Endodermal cell (in vitro differentiated cells): ENCODE results near the gene IQGAP2. TPM values are rescaled to one million over a fixed set of nuclear protein-coding genes. Genes with fewer than 3 reads are reported as not detected.

Experiments
- DNase-seq: peaks from one replicate; pipeline ENCODE4 v3.0.0-alpha.2; 2017
- H3K27ac ChIP-seq: 2 replicates; pipeline ENCODE4 v1.5.1; 2013; ENCODE audit warnings: mild to moderate bottlenecking, low read depth, low read length, moderate library complexity
- H3K27me3 ChIP-seq: 2 replicates; pipeline ENCODE4 v1.6.1; 2013; ENCODE audit warnings: mild to moderate bottlenecking, low read length, moderate library complexity; ENCODE audit not compliant: insufficient read depth, control insufficient read depth, poor library complexity, severe bottlenecking
- H3K36me3 ChIP-seq: 2 replicates; pipeline ENCODE4 v1.7.0; 2013; ENCODE audit warnings: mild to moderate bottlenecking, low read length, moderate library complexity; ENCODE audit not compliant: control insufficient read depth, insufficient read depth
- H3K4me1 ChIP-seq: one replicate; pipeline ENCODE4 v1.7.0; 2013; ENCODE audit warnings: low read length; ENCODE audit not compliant: control insufficient read depth, insufficient read depth
- H3K4me3 ChIP-seq: 2 replicates; pipeline ENCODE4 v1.5.1; 2013; ENCODE audit warnings: mild to moderate bottlenecking, low read length, moderate library complexity
- H3K9ac ChIP-seq: 2 replicates; pipeline ENCODE4 v1.6.1; 2013; ENCODE audit warnings: mild to moderate bottlenecking, low read length, moderate library complexity; ENCODE audit not compliant: poor library complexity, severe bottlenecking; ENCODE audit errors: extremely low read depth
- H3K9me3 ChIP-seq: 2 replicates; pipeline ENCODE4 v1.6.1; 2013; ENCODE audit warnings: mild to moderate bottlenecking, low read length, moderate library complexity; ENCODE audit not compliant: control insufficient read depth
- H3K27ac Mint-ChIP-seq: 2 replicates; pipeline ENCODE4 v1.8.0; 2020; ENCODE audit warnings: mixed read lengths
- H3K27me3 Mint-ChIP-seq: 2 replicates; pipeline ENCODE4 v1.8.0; 2021; ENCODE audit warnings: mild to moderate bottlenecking, mixed read lengths; ENCODE audit not compliant: insufficient read depth
- H3K36me3 Mint-ChIP-seq: 2 replicates; pipeline ENCODE4 v1.8.0; 2020; ENCODE audit warnings: low read depth, mixed read lengths
- H3K4me1 Mint-ChIP-seq: 2 replicates; pipeline ENCODE4 v1.8.0; 2020; ENCODE audit warnings: mixed read lengths
- H3K4me3 Mint-ChIP-seq: 2 replicates; pipeline ENCODE4 v1.8.0; 2020; ENCODE audit warnings: mild to moderate bottlenecking, moderate library complexity, mixed read lengths
- H3K9me3 Mint-ChIP-seq: 2 replicates; pipeline ENCODE4 v1.8.0; 2020; ENCODE audit warnings: mild to moderate bottlenecking, mixed read lengths
- CTCF ChIP-seq: fragments of 200-600 bp; sonication (generic); conservative IDR thresholded peaks from 2 replicates; pipeline ENCODE4 v1.5.0; 2021; ENCODE audit warnings: antibody characterized with exemption, mild to moderate bottlenecking
- WGBS, 2 experiments: methylation state at CpG; one replicate each; pipeline versions ENCODE4 v1.1.5 to v1.1.7; 2013; ENCODE audit warnings: missing lambda C conversion rate in 2 of 2, mixed read lengths in 1 of 2; ENCODE audit not compliant: insufficient coverage in 1 of 2, insufficient read length in 1 of 2; 5-methylcytosine and 5-hydroxymethylcytosine counted together
- total RNA-seq, 2 donors: library from RNA; stranded (reverse); fragmentation: NEBNext Ultra II Directional in 1 of 2; extraction: Animal tissue kit (Norgen Biotek cat#: 25700) in 1 of 2; gene quantifications; 2 replicates in 1 of 2; 3 replicates in 1 of 2; pipeline ENCODE4 v1.2.1, GENCODE V29; 2021

IQGAP2 gene
- total RNA-seq, 2 donors from 2014 or later = 8.3 to 19.4 TPM

GRCh38 chr5:76622973-76623596 is 220.0 kb downstream of the IQGAP2 start, which contains the start of gene F2RL2:
Gene F2RL2, minus strand, starts transcription at chr5:76623403. Its CDS starts 173 bp downstream, at chr5:76623230.
- no peaks in the 10 kb centered on the region for H3K9me3 Mint-ChIP-seq
- no peak within 1 kb of the TSS for H3K4me3 Mint-ChIP-seq
- H3K36me3 ChIP-seq = no peaks in the 10 kb centered on the region
- H3K27ac ChIP-seq = no peak within 1 kb of the TSS
- H3K9ac ChIP-seq = no peak within 1 kb of the TSS
- peak within 1 kb of the TSS; percentile 45 for H3K27ac Mint-ChIP-seq
- H3K36me3 Mint-ChIP-seq = no peaks in the 10 kb centered on the region
- H3K4me3 ChIP-seq = no peak within 1 kb of the TSS
- no peaks in the 10 kb centered on the region for H3K9me3 ChIP-seq
- no peaks in the 10 kb centered on the region for H3K27me3 Mint-ChIP-seq
- no peak for TF ChIP-seq CTCF
- DNase-seq = peak; percentile 78
- 46 to 50% methylated on average over 3 to 7 of the region's 7 CpGs for WGBS, 2 experiments
- peaks cover 13% of the 10 kb centered on the region for H3K4me1 Mint-ChIP-seq
- H3K27me3 ChIP-seq = peaks cover 2% of the 10 kb centered on the region
- no peaks in the 10 kb centered on the region for H3K4me1 ChIP-seq

- H3K9ac ChIP-seq = no peak overlapping the region
Observed at GRCh38 chr5:76625087-76625815, 222.2 kb downstream of the IQGAP2 start.

GRCh38 chr5:76626738-76627137 is 223.7 kb downstream of the IQGAP2 start:
- no peak overlapping the region for H3K4me3 Mint-ChIP-seq
- H3K9me3 ChIP-seq = no peaks in the 10 kb centered on the region
- WGBS, 2 experiments = 80 to 92% methylated on average over 1 to 6 of the region's 6 CpGs
- no peak for DNase-seq
- H3K4me1 ChIP-seq = no peaks in the 10 kb centered on the region
- H3K27me3 ChIP-seq = peaks cover 26% of the 10 kb centered on the region
- no peaks in the 10 kb centered on the region for H3K9me3 Mint-ChIP-seq
- H3K4me3 ChIP-seq = no peak overlapping the region
- H3K4me1 Mint-ChIP-seq = peaks cover 27% of the 10 kb centered on the region
- H3K27me3 Mint-ChIP-seq = peaks cover 9% of the 10 kb centered on the region
- H3K9ac ChIP-seq = no peak overlapping the region
- no peak overlapping the region for H3K27ac ChIP-seq
- no peaks in the 10 kb centered on the region for H3K36me3 Mint-ChIP-seq
- no peak for TF ChIP-seq CTCF
- no peaks in the 10 kb centered on the region for H3K36me3 ChIP-seq
- no peak overlapping the region for H3K27ac Mint-ChIP-seq

More at GRCh38 chr5:76625087-76625815, 222.2 kb downstream of the IQGAP2 start:
- H3K4me1 ChIP-seq = no peaks in the 10 kb centered on the region
- no peak overlapping the region for H3K27ac Mint-ChIP-seq
- no peaks in the 10 kb centered on the region for H3K36me3 Mint-ChIP-seq
- no peak for TF ChIP-seq CTCF
- H3K27me3 Mint-ChIP-seq = peaks cover 6% of the 10 kb centered on the region
- peaks cover 22% of the 10 kb centered on the region for H3K4me1 Mint-ChIP-seq
- H3K9me3 Mint-ChIP-seq = no peaks in the 10 kb centered on the region
- WGBS, 2 experiments = 75 to 77% methylated on average over 7 to 8 of the region's 8 CpGs
- no peak overlapping the region for H3K4me3 Mint-ChIP-seq
- no peak overlapping the region for H3K27ac ChIP-seq
- H3K36me3 ChIP-seq = no peaks in the 10 kb centered on the region
- H3K4me3 ChIP-seq = no peak overlapping the region
- no peak for DNase-seq
- H3K27me3 ChIP-seq = peaks cover 17% of the 10 kb centered on the region
- H3K9me3 ChIP-seq = no peaks in the 10 kb centered on the region
